SU-DHL-6 (cell line): Measurements from ENCODE around the gene TEDC1.

Experiments used
- CTCF ChIP-seq: fragments of 200-600 bp; sonication (generic); IDR thresholded peaks from one replicate; pipeline ENCODE4 v1.5.1; 2017; ENCODE audit warnings: antibody characterized with exemption, mild to moderate bottlenecking, low read length, moderate library complexity; ENCODE audit not compliant: insufficient read depth, poor library complexity, severe bottlenecking
- EZH2phosphoT487 ChIP-seq: fragments of 200-600 bp; sonication (generic), shearing (Covaris generic); conservative IDR thresholded peaks from 2 replicates; pipeline ENCODE4 v1.6.1; 2018; ENCODE audit warnings: mild to moderate bottlenecking, antibody characterized with exemption, low read length, moderate library complexity, mixed read lengths

GRCh38 chr14:105517096-105517495 is 26.1 kb downstream of the TEDC1 start:
- no peak for TF ChIP-seq CTCF
- no peak for TF ChIP-seq EZH2phosphoT487
